IPS-20b (cell line): ENCODE measurements around the gene ANTKMT.

Source experiments
- H3K27ac ChIP-seq: one replicate; pipeline ENCODE4 v1.5.1; 2013; ENCODE audit warnings: low read length
- H3K27me3 ChIP-seq: 2 replicates; pipeline ENCODE4 v1.6.1; 2013; ENCODE audit warnings: mild to moderate bottlenecking, low read length, inconsistent platforms; ENCODE audit not compliant: insufficient read depth
- H3K36me3 ChIP-seq: 2 replicates; pipeline ENCODE4 v1.6.1; 2013; ENCODE audit warnings: low read depth, mild to moderate bottlenecking, inconsistent platforms, low read length, moderate library complexity; ENCODE audit not compliant: insufficient read depth
- H3K4me1 ChIP-seq: 2 replicates; pipeline ENCODE4 v1.6.1; 2013; ENCODE audit warnings: mild to moderate bottlenecking, control low read depth, inconsistent platforms, low read length, moderate library complexity; ENCODE audit not compliant: insufficient read depth
- H3K4me3 ChIP-seq: 2 replicates; pipeline ENCODE4 v1.5.1; 2013; ENCODE audit warnings: mild to moderate bottlenecking, low read length, inconsistent platforms
- H3K9ac ChIP-seq: 2 replicates; pipeline ENCODE4 v1.6.1; 2013; ENCODE audit warnings: low read depth, mild to moderate bottlenecking, inconsistent platforms, low read length, moderate library complexity
- H3K9me3 ChIP-seq: 2 replicates; pipeline ENCODE4 v1.6.1; 2013; ENCODE audit warnings: mild to moderate bottlenecking, low read depth, low read length, inconsistent platforms; ENCODE audit not compliant: insufficient read depth

The ANTKMT gene

GRCh38 chr16:714079-714478 lies 6.9 kb upstream of the ANTKMT start:
- no peaks in the 10 kb centered on the region for H3K9me3 ChIP-seq
- H3K27me3 ChIP-seq, result peaks cover 72% of the 10 kb centered on the region
- H3K4me1 ChIP-seq, result peaks cover 3% of the 10 kb centered on the region; the same call in 1 of the 2 replicates
- no peak overlapping the region for H3K9ac ChIP-seq
- H3K27ac ChIP-seq, result no peak overlapping the region
- H3K36me3 ChIP-seq, result no peaks in the 10 kb centered on the region
- no peak overlapping the region for H3K4me3 ChIP-seq

- Histone ChIP-seq H3K27me3 (peaks cover 71% of the 10 kb centered on the region), H3K9ac (no peak within 1 kb of the TSS), H3K36me3 (no peaks in the 10 kb centered on the region), H3K9me3 (no peaks in the 10 kb centered on the region), H3K4me1 (peaks cover 3% of the 10 kb centered on the region; the same call in 1 of the 2 replicates), H3K4me3 (peak within 1 kb of the TSS; percentile 56; the same call in 1 of the 2 replicates), H3K27ac (no peak within 1 kb of the TSS)
Observed at GRCh38 chr16:714558-715476, 6.1 kb upstream of the ANTKMT start, which contains the start of gene METRN. Gene METRN (plus strand): TSS chr16:715118. CDS start chr16:715290, 172 bp downstream.

GRCh38 chr16:715477-716199 lies 5.3 kb upstream of the ANTKMT start:
- Histone ChIP-seq H3K4me3 (peak overlapping the region; percentile 56; the same call in 1 of the 2 replicates), H3K27ac (no peak overlapping the region), H3K27me3 (peaks cover 63% of the 10 kb centered on the region), H3K9me3 (no peaks in the 10 kb centered on the region), H3K36me3 (no peaks in the 10 kb centered on the region), H3K9ac (no peak overlapping the region), H3K4me1 (peaks cover 3% of the 10 kb centered on the region; the same call in 1 of the 2 replicates)

GRCh38 chr16:716200-716568 lies 4.8 kb upstream of the ANTKMT start:
- no peaks in the 10 kb centered on the region for H3K9me3 ChIP-seq
- peaks cover 3% of the 10 kb centered on the region; the same call in 1 of the 2 replicates for H3K4me1 ChIP-seq
- no peak overlapping the region for H3K27ac ChIP-seq
- H3K4me3 ChIP-seq, result peak overlapping the region; percentile 38; the same call in 1 of the 2 replicates
- peaks cover 62% of the 10 kb centered on the region for H3K27me3 ChIP-seq
- no peaks in the 10 kb centered on the region for H3K36me3 ChIP-seq
- H3K9ac ChIP-seq, result no peak overlapping the region

GRCh38 chr16:716768-717325 lies 4.1 kb upstream of the ANTKMT start:
- Histone ChIP-seq H3K27ac (no peak overlapping the region), H3K9me3 (no peaks in the 10 kb centered on the region), H3K9ac (no peak overlapping the region), H3K36me3 (no peaks in the 10 kb centered on the region), H3K27me3 (peaks cover 62% of the 10 kb centered on the region), H3K4me3 (no peak overlapping the region; the same call in 1 of the 2 replicates), H3K4me1 (peaks cover 3% of the 10 kb centered on the region; the same call in 1 of the 2 replicates)

GRCh38 chr16:717450-718245 lies 3.3 kb upstream of the ANTKMT start:
- Histone ChIP-seq H3K27ac (no peak overlapping the region), H3K4me3 (no peak overlapping the region)

GRCh38 chr16:718389-718788 lies 2.6 kb upstream of the ANTKMT start:
- peaks cover 3% of the 10 kb centered on the region; the same call in 1 of the 2 replicates for H3K4me1 ChIP-seq
- peaks cover 58% of the 10 kb centered on the region for H3K27me3 ChIP-seq
- H3K36me3 ChIP-seq, result no peaks in the 10 kb centered on the region
- H3K4me3 ChIP-seq, result no peak overlapping the region
- H3K9me3 ChIP-seq, result no peaks in the 10 kb centered on the region
- no peak overlapping the region for H3K27ac ChIP-seq
- H3K9ac ChIP-seq, result no peak overlapping the region

More at GRCh38 chr16:717450-718245, 3.3 kb upstream of the ANTKMT start:
- Histone ChIP-seq H3K9me3 (no peaks in the 10 kb centered on the region), H3K9ac (no peak overlapping the region), H3K4me1 (peaks cover 3% of the 10 kb centered on the region; the same call in 1 of the 2 replicates), H3K27me3 (peaks cover 59% of the 10 kb centered on the region), H3K36me3 (no peaks in the 10 kb centered on the region)

GRCh38 chr16:718922-719321 lies 2.0 kb upstream of the ANTKMT start:
- Histone ChIP-seq H3K36me3 (no peaks in the 10 kb centered on the region), H3K27ac (no peak overlapping the region), H3K4me3 (no peak overlapping the region), H3K9me3 (no peaks in the 10 kb centered on the region), H3K9ac (no peak overlapping the region), H3K27me3 (peaks cover 53% of the 10 kb centered on the region), H3K4me1 (peaks cover 3% of the 10 kb centered on the region; the same call in 1 of the 2 replicates)

- H3K9ac ChIP-seq, result peak overlapping the region; percentile 83; the same call in 1 of the 2 replicates
- no peaks in the 10 kb centered on the region for H3K36me3 ChIP-seq
- H3K4me3 ChIP-seq, result peak overlapping the region; percentile 81
- no peak overlapping the region for H3K27ac ChIP-seq
- H3K9me3 ChIP-seq, result no peaks in the 10 kb centered on the region
- H3K4me1 ChIP-seq, result peaks cover 3% of the 10 kb centered on the region; the same call in 1 of the 2 replicates
- H3K27me3 ChIP-seq, result peaks cover 45% of the 10 kb centered on the region
Observed at GRCh38 chr16:719815-720446, 1.0 kb upstream of the ANTKMT start.

GRCh38 chr16:720447-720989 lies 428 bp upstream of the ANTKMT start:
- Histone ChIP-seq H3K9ac (peak overlapping the region; percentile 83; the same call in 1 of the 2 replicates), H3K9me3 (no peaks in the 10 kb centered on the region), H3K36me3 (no peaks in the 10 kb centered on the region), H3K4me3 (peak overlapping the region; percentile 81), H3K4me1 (peaks cover 3% of the 10 kb centered on the region; the same call in 1 of the 2 replicates), H3K27me3 (peaks cover 47% of the 10 kb centered on the region), H3K27ac (no peak overlapping the region)
